Astrocyte of the cerebellum (primary cell): ENCODE results near the gene LRRC45.
"Not testable (repeated sequence)": the region's sequence is repeated elsewhere in the genome, so short reads cannot be mapped to it uniquely, and the experiment has no call there.

Source experiments
- DNase-seq: peaks from one replicate; pipeline ENCODE4 v3.0.0-alpha.2; 2011; ENCODE audit warnings: low read depth
- H3K4me3 ChIP-seq: 2 replicates; pipeline ENCODE4 v1.5.1; 2011; ENCODE audit warnings: mild to moderate bottlenecking, low read depth, low read length, moderate library complexity
- in situ Hi-C: cut with HindIII; loops from 2 replicates; pipeline ENCODE4 v1.10.0; 2017; ENCODE audit warnings: low sequenced_read_pairs
- TF ChIP-seq, protein P1 (sequence below): IDR thresholded peaks from 2 replicates; pipeline ENCODE4 v1.5.1; 2012; ENCODE audit warnings: low read length, low read depth, moderate library complexity, mild to moderate bottlenecking; ENCODE audit errors: missing control alignments

Gene LRRC45

DNA sequence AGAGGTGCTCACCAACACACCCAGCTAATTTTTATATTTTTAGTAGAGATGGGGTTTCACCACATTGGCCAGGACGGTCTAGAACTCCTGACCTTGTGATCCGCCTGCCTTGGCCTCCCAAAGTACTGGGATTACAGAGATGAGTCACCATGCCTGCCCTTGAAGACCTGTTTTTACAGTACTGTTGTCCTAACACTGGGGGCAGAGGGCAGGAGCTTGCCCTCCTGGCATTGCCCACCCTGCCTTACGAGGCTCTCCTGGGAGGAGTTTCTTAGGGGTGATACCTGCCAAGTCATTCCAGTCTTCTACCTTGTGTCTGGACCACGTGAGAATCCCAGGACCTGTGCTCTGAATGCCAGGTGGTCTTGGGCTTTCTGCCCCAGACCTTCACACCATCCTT, 43.0 kb upstream of the LRRC45 start:
- TF ChIP-seq, protein P1, sequence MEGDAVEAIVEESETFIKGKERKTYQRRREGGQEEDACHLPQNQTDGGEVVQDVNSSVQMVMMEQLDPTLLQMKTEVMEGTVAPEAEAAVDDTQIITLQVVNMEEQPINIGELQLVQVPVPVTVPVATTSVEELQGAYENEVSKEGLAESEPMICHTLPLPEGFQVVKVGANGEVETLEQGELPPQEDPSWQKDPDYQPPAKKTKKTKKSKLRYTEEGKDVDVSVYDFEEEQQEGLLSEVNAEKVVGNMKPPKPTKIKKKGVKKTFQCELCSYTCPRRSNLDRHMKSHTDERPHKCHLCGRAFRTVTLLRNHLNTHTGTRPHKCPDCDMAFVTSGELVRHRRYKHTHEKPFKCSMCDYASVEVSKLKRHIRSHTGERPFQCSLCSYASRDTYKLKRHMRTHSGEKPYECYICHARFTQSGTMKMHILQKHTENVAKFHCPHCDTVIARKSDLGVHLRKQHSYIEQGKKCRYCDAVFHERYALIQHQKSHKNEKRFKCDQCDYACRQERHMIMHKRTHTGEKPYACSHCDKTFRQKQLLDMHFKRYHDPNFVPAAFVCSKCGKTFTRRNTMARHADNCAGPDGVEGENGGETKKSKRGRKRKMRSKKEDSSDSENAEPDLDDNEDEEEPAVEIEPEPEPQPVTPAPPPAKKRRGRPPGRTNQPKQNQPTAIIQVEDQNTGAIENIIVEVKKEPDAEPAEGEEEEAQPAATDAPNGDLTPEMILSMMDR, result no peak
- no peak overlapping the region for H3K4me3 ChIP-seq
- in situ Hi-C loops, result no loop called here
- DNase-seq, result no peak

DNA sequence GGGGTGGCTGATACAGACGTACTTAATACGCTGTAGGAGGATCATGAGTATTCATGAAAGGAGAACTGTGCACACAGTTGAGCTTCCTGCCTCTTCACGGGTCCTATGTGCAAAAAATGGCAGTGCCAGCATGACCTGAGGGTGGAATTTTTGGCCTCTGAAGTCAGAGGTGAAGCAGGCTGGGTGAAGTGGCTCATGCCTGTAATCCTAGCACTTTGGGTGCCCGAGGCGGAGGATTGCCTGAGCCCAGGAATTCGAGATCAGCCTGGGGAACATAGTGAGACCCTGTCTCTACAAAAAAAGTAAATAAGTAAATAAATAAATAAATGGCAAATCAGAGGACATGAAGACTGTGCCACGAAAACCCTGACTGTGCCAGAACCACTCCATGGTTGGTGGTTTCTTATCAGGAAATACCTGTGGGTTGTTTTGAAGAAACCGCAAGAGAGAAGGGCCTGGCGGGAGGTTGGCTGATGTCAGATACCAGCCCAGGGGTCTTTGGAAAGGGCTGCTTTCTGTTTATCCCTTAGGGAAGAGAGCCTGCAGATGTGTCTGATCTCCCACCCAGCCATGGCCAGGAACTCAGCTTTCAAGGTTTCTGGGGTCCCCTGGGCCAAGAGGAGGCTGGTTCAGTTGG, 42.3 kb upstream of the LRRC45 start:
- no peak overlapping the region for H3K4me3 ChIP-seq
- TF ChIP-seq, protein P1, result no peak
- in situ Hi-C loops, result no loop called here
- DNase-seq, result no peak

DNA sequence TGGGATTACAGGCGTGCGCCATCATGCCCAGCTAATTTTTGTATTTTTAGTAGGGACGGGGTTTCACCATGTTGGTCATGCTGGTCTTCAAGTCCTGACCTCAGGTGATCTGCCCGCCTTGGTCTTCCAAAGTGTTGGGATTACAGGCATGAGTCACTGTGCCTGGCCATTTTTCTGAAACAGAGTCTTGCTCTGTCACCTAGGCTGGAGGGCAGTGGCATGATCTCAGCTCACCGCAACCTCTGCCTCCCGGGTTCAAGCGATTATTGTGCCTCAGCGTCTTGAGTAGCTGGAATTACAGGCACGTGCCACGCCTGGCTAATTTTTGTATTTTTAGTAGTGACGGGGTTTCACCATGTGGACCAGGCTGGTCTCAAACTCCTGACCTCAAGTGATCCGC, 41.6 kb upstream of the LRRC45 start:
- DNase-seq, in situ Hi-C loops, H3K4me3 ChIP-seq: not testable (repeated sequence)

DNA sequence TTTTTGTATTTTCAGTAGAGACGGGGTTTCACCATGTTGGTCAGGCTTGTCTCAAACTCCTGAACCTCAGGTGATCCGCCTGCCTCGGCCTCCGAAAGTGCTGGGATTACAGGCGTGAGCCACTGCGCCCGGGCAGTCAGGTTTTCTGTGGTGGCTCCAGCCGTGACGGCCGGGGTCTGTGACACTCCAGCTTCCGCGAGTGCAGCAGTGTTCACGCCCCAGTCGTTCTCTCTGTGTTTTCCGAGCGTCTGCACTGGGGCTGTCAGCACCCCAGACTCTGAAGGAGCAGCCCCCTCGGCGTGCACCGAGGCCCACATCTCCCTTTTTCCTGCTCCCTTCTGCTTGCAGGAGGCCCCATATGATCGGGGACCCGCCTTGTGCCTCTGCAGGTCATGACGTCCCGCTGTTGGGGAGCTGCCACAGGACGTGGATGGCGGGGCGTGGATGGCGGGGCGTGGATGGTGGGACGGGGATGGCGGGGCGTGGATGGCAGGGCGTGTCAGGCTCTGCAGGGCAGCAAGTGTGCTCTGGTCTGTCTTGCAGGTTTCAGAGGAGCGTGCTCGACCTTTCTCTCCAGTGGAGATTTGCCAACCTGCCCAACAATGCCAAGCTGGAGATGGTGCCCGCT, 40.0 kb upstream of the LRRC45 start:
- TF ChIP-seq, protein P1, result no peak
- in situ Hi-C loops, result no loop called here
- no peak overlapping the region for H3K4me3 ChIP-seq
- no peak for DNase-seq

DNA sequence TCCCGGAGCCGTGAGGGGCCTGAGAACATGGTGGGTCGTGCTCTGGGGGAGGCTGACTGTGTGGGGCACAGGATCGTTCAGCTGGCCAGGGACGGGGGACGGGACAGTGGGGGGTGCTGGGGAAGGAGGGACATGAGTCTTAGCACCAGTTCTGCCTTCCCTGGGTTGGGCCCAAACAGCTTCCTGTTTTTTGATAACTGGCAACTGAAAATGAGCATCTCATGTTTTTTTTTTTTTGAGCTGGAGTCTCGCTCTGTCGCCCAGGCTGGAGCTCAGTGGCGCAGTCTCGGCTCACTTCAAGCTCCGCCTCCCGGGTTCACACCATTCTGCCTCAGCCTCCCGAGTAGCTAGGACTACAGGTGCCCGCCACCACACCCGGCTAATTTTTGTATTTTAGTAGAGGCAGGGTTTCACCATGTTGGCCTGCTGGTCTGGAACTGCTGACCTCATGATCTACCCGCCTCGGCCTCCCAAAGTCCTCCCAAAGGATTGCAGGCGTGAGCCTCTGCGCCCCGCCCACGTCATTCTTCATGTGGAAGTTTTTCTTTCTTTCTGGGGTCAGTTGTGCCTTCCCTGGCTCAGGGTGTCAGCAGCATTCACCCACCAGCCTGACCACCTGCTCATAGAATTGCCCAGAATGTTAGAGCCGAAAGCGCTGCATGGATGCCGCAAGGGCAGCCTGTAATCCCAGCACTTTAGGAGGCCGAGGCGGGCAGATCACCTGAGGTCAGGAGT, 39.3 kb upstream of the LRRC45 start:
- DNase-seq, result no peak
- H3K4me3 ChIP-seq, result no peak overlapping the region
- in situ Hi-C loops, result no loop called here
- TF ChIP-seq, protein P1, result no peak

DNA sequence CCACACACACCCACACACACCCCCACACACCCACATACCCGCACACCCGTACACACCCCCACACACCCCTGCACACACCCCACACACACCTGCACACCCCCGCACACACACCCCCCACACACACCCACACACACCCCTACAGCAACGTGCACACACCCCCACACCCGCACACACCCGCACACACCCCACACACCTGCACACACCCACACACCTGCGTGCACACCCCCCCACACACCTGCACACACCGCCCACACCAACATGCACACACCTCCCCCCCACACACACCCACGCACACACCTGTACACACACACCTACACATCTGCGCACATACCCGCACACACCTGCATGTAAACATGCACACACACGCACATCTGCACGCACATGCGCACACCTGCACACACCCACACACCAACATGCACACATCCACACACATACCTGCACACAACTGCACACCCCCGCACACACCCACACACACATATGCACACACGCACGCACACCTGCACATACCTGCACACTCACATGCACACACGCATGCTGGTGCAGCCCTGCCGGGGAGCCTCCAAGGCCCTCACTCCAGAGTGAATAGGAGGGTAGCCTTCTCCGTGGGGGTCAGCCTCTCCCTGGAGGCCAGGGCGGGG, 38.2 kb upstream of the LRRC45 start:
- H3K4me3 ChIP-seq, result no peak overlapping the region
- in situ Hi-C loops, result no loop called here

More for the DNA sequence above, 38.2 kb upstream of the LRRC45 start:
- TF ChIP-seq, protein P1, result no peak
- no peak for DNase-seq
